Gastrocnemius medialis (tissue), 4 donors: ENCODE results near the gene GJE1. TPM values are rescaled to one million over a fixed set of nuclear protein-coding genes. Genes with fewer than 3 reads are reported as not detected.
"Not testable (repeated sequence)": the region's sequence is repeated elsewhere in the genome, so short reads cannot be mapped to it uniquely, and the experiment has no call there.

Experiments used
- ATAC-seq, 2 donors: fragments of 150-250 bp; one replicate each; pipeline ENCODE4 v1.9.1; 2016
- DNase-seq, 2 donors: peaks; one replicate each; pipeline ENCODE4 v3.0.0-alpha.2; 2019
- H3K27ac ChIP-seq, 4 donors: fragments of 200-600 bp; sonication (generic); 1 replicate in 1 of 4; 2 replicates in 3 of 4; pipeline ENCODE4 v1.5.1; 2016 to 2018; ENCODE audit warnings: mild to moderate bottlenecking in 2 of 4, moderate library complexity in 1 of 4
- H3K27me3 ChIP-seq, 3 donors: fragments of 200-600 bp; sonication (generic) in 2 of 3; 1 replicate in 1 of 3; 2 replicates in 2 of 3; pipeline versions ENCODE4 v1.5.1 to v1.6.0; 2016 to 2019; ENCODE audit warnings: mild to moderate bottlenecking in 1 of 3, moderate library complexity in 1 of 3
- H3K36me3 ChIP-seq, 2 donors: fragments of 200-600 bp; sonication (generic) in 1 of 2; one replicate each; pipeline ENCODE4 v1.5.1; 2017 to 2018
- H3K4me1 ChIP-seq, 2 donors: fragments of 200-600 bp; sonication (generic) in 1 of 2; one replicate each; pipeline ENCODE4 v1.5.1; 2016 to 2017; ENCODE audit warnings: mild to moderate bottlenecking in 2 of 2
- H3K4me3 ChIP-seq, 4 donors: fragments of 200-600 bp; sonication (generic) in 3 of 4; 1 replicate in 1 of 4; 2 replicates in 3 of 4; pipeline ENCODE4 v1.5.1; 2016 to 2019; ENCODE audit warnings: mild to moderate bottlenecking in 2 of 4
- H3K9me3 ChIP-seq, 3 donors: fragments of 200-600 bp; sonication (generic) in 2 of 3; 1 replicate in 1 of 3; 2 replicates in 2 of 3; pipeline ENCODE4 v1.5.1; 2016 to 2019
- POLR2A ChIP-seq, 2 donors: fragments of 450-650 bp; IDR thresholded peaks; one replicate each; pipeline ENCODE4 v1.6.1; 2017; ENCODE audit warnings: antibody characterized with exemption in 2 of 2, mild to moderate bottlenecking in 2 of 2, moderate library complexity in 2 of 2
- in situ Hi-C, 4 donors: fragments of 200-750 bp; cut with MboI; loops; one replicate each; pipeline versions ENCODE4 v1.15.0 to v1.8.0; 2017; ENCODE audit warnings: low sequenced_read_pairs in 4 of 4
- intact Hi-C: fragments of 100-400 bp; cut with DNase I; formaldehyde crosslinking; loops from one replicate; pipeline ENCODE4 v1.15.1; 2023; ENCODE audit warnings: low total_unique reads
- total RNA-seq, 4 donors: library from RNA; depleted of rRNA; stranded (reverse); fragments of >200 nt; gene quantifications; one replicate each; pipeline versions ENCODE4 v1.1.0 to v1.2.3, GENCODE V29; 2016
- TF ChIP-seq, protein P1 (sequence below), 5 experiments: fragments of 450-650 bp in 3 of 5; fragments of 200-600 bp in 2 of 5; sonication (generic) in 2 of 5; IDR thresholded peaks in 4 of 5; conservative IDR thresholded peaks in 1 of 5; 1 replicate in 4 of 5; 2 replicates in 1 of 5; pipeline ENCODE4 v1.5.1; 2016 to 2019; ENCODE audit warnings: antibody characterized with exemption in 5 of 5, mild to moderate bottlenecking in 3 of 5, moderate library complexity in 3 of 5

The GJE1 gene
- total RNA-seq, 4 donors from 2014 or later = not detected

DNA sequence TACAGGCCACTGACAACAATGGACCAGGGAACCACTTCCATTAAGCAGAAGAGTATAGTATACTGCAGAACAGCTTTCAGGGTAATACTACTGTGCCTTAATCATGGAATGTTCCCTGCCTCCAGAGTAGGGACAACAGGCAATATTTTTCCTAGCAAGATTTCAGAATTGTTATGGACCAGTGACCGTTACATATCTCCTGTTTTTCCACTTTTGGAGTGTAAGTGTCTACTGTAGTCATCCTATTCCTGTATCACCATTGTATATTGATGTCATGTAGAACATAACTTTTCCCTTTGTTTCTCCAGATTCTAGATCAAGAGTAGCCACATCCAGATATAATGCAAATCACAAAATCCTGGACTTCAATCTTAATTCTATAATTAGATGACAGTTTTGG lies 1.9 kb upstream of the GJE1 start:
- intact Hi-C loops = no loop called here

DNA sequence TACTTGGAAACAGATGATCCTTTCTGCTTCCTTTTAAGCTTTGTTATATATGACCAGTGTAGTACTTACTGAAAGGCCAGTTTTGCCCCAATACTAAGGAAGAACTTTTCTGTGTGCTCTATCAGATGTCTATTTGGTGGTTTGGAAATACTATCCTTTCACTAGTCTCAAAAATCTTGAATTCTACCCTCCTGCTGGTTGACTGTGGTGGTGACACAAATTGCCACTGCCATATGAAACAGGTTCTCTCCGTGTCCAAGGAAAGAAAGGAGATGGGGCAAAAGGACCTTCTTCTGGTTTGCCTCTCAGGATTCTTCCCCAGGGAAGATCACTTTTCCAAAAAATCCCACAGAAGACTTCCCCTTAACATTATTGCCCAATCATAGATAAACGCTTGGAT lies 6.2 kb downstream of the GJE1 start:
- intact Hi-C loops = no loop called here
- in situ Hi-C loops = loop anchor here in 2 of 4 donors (25.0 kb wide), 1 partner anchor 248 kb away; no protein-coding TSS in a partner anchor
- no peak for ATAC-seq

More for the DNA sequence above, 1.9 kb upstream of the GJE1 start:
- ATAC-seq = no peak
- Histone ChIP-seq H3K27ac (no peak overlapping the region), H3K36me3 (no peaks in the 10 kb centered on the region), H3K27me3 (no peaks in the 10 kb centered on the region), H3K4me1 (no peaks in the 10 kb centered on the region), H3K4me3 (no peak overlapping the region), H3K9me3 (no peaks in the 10 kb centered on the region)
- DNase-seq = no peak
- TF ChIP-seq, protein P1, sequence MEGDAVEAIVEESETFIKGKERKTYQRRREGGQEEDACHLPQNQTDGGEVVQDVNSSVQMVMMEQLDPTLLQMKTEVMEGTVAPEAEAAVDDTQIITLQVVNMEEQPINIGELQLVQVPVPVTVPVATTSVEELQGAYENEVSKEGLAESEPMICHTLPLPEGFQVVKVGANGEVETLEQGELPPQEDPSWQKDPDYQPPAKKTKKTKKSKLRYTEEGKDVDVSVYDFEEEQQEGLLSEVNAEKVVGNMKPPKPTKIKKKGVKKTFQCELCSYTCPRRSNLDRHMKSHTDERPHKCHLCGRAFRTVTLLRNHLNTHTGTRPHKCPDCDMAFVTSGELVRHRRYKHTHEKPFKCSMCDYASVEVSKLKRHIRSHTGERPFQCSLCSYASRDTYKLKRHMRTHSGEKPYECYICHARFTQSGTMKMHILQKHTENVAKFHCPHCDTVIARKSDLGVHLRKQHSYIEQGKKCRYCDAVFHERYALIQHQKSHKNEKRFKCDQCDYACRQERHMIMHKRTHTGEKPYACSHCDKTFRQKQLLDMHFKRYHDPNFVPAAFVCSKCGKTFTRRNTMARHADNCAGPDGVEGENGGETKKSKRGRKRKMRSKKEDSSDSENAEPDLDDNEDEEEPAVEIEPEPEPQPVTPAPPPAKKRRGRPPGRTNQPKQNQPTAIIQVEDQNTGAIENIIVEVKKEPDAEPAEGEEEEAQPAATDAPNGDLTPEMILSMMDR (IDR thresholded peaks at IDR 0.05 in 4 of 5, conservative IDR thresholded peaks at IDR 0.05 in 1 of 5) = no peak
- in situ Hi-C loops = loop anchor here in 2 of 4 donors (25.0 kb wide), 1 partner anchor 256 kb away; no protein-coding TSS in a partner anchor

DNA sequence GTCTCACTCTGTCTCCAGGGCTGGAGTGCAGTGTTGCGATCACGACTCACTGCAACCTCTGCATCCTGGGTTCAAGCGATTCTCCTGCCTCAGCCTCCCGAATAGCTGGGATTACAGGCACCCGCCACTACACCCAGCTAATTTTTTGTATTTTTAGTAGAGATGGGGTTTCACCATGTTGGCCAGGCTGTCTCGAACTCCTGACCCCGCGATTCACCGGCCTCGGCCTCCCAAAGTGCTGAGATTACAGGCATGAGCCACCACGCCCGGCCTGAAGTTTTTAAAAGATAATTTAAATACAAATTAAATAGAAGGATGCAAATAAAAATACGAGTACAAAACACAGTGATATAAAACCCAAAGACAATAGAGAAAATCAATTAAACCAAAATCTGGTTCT lies 8.8 kb downstream of the GJE1 start:
- H3K4me1 ChIP-seq, H3K36me3 ChIP-seq, DNase-seq, H3K27me3 ChIP-seq, H3K9me3 ChIP-seq, H3K27ac ChIP-seq, ATAC-seq, intact Hi-C loops, H3K4me3 ChIP-seq: not testable (repeated sequence)
- in situ Hi-C loops = loop anchor here (10.0 to 25.0 kb wide), 3 partner anchors 63 to 246 kb away; no protein-coding TSS in a partner anchor

More for the DNA sequence above, 6.2 kb downstream of the GJE1 start:
- no peak for DNase-seq
- Histone ChIP-seq H3K4me3 (no peak overlapping the region), H3K36me3 (no peaks in the 10 kb centered on the region), H3K27ac (no peak overlapping the region), H3K27me3 (no peaks in the 10 kb centered on the region), H3K4me1 (no peaks in the 10 kb centered on the region), H3K9me3 (no peaks in the 10 kb centered on the region)
- no peak for TF ChIP-seq POLR2A (IDR thresholded peaks at IDR 0.05)

DNA sequence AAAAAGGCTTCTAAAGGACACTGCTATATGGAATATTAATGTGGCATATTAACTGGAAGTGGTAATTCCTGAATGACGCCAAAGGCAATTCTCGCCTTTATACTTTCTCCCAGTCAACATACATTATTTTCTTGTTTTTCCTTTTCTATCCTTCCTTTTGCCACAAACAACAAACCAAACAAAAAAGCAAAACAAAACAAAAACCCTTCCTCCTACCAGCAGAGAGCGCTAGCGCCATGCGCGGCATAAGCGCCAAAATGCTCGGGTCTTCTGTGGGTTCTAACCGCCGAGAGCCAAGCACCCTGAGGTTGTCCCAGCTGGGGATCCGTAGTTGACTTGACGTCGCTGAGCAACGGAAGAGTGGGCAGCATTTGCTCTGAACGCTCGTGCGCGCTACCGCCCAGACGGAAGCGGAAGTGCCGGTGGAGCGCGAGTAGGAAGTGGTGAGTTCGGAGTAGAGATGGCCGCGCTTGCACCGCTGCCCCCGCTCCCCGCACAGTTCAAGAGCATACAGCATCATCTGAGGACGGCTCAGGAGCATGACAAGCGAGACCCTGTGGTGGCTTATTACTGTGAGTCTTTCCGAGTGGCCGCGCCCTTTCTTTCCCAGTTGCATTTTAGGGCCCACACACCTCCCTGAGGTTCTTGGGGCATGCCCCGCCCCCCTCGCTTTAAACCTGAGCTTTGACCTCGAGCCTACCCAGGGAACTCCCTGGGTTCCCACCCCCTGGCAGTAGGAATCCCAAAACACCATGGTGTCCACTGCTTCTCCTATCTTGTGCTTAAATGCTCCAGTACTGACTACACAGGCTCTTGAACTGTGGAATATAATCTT lies 14.3 kb downstream of the GJE1 start, which contains the start of the genes NMBR and VTA1:
Gene NMBR (minus strand): TSS at position 295 of the 835 bp plus-strand sequence. CDS start 58,464 bp downstream, outside the sequence.
Gene VTA1 (plus strand): TSS at position 436 of the 835 bp plus-strand sequence. CDS start 25 bp downstream, at position 461.
- Histone ChIP-seq H3K27me3 (no peaks in the 10 kb centered on the region), H3K27ac (peak within 1 kb of the TSS; percentile 55 to 79 (median 70)), H3K4me3 (peak within 1 kb of the TSS; percentile 80 to 85 (median 83)), H3K36me3 (no peaks in the 10 kb centered on the region), H3K9me3 (no peaks in the 10 kb centered on the region), H3K4me1 (peaks cover 23 to 29% of the 10 kb centered on the region in 2 donors)
- DNase-seq (peak; percentile 96 to 97), ATAC-seq (peak; percentile 99)
- in situ Hi-C loops (loop anchor here (5.0 to 25.0 kb wide), 4 partner anchors 58 to 240 kb away; no protein-coding TSS in a partner anchor), intact Hi-C loops (loop anchor here (1.0 to 5.0 kb wide), 2 partner anchors 60 to 240 kb away; no protein-coding TSS in a partner anchor)
- TF ChIP-seq, protein P1 (IDR thresholded peaks at IDR 0.05 in 4 of 5, conservative IDR thresholded peaks at IDR 0.05 in 1 of 5) = peak; percentile 79 to 95 (median 88)
- TF ChIP-seq POLR2A (IDR thresholded peaks at IDR 0.05) = peak; percentile 10 to 39

DNA sequence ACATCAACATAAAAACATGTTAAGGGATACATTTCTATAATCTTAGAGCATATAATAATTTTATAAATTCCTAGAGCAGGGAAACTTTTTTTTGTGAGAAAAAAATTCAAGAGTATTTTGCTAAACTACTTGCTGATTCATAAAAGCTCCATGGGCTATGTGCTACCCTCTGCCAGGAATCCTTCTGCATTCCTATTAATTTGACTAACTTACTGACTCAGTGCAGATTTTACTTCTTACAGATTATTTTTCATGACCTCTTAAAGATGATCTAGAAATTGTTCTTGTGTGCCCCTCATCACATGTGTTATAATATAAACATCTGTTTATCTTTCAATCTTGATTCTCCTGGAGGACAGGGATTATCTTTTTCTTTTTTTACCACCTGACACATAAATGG lies 20.0 kb downstream of the GJE1 start:
- peaks cover 28 to 32% of the 10 kb centered on the region in 2 donors for H3K4me1 ChIP-seq
- no peaks in the 10 kb centered on the region for H3K9me3 ChIP-seq
- no peak overlapping the region for H3K27ac ChIP-seq
- intact Hi-C loops = no loop called here
- ATAC-seq (no peak), DNase-seq (no peak)
- TF ChIP-seq, protein P1 (IDR thresholded peaks at IDR 0.05 in 4 of 5, conservative IDR thresholded peaks at IDR 0.05 in 1 of 5) = no peak
- TF ChIP-seq POLR2A (IDR thresholded peaks at IDR 0.05) = no peak
- in situ Hi-C loops = loop anchor here in 1 of 4 donors (25.0 kb wide), 1 partner anchor 235 kb away; no protein-coding TSS in a partner anchor
- no peaks in the 10 kb centered on the region for H3K36me3 ChIP-seq
- no peak overlapping the region for H3K4me3 ChIP-seq
- H3K27me3 ChIP-seq = no peaks in the 10 kb centered on the region
